Activated naive CD4-positive, alpha-beta T cell treated with anti-CD3 and anti-CD28 coated beads, Interleukin-2, amount 50 U/mL, for 24 hours (primary cell): Measurements from ENCODE around the gene LHFPL3.
"Not testable (repeated sequence)": the region's sequence is repeated elsewhere in the genome, so short reads cannot be mapped to it uniquely, and the experiment has no call there.

Experiments
- H3K27ac Mint-ChIP-seq: one replicate; pipeline ENCODE4 v1.8.0; 2021; ENCODE audit warnings: mild to moderate bottlenecking, mixed read lengths
- H3K27me3 Mint-ChIP-seq: one replicate; pipeline ENCODE4 v1.8.0; 2021; ENCODE audit warnings: mixed read lengths
- H3K36me3 Mint-ChIP-seq: one replicate; pipeline ENCODE4 v1.8.0; 2021; ENCODE audit warnings: mixed read lengths
- H3K4me1 Mint-ChIP-seq: one replicate; pipeline ENCODE4 v1.8.0; 2021; ENCODE audit warnings: mixed read lengths
- H3K4me3 Mint-ChIP-seq: one replicate; pipeline ENCODE4 v1.8.0; 2021; ENCODE audit warnings: mild to moderate bottlenecking, mixed read lengths
- H3K9me3 Mint-ChIP-seq: one replicate; pipeline ENCODE4 v1.8.0; 2021; ENCODE audit warnings: mixed read lengths

The LHFPL3 gene

GRCh38 chr7:104900525-104901239, 572.3 kb downstream of the LHFPL3 start:
- Mint-ChIP-seq H3K4me3 (no peak overlapping the region), H3K9me3 (no peaks in the 10 kb centered on the region), H3K4me1 (peaks cover 6% of the 10 kb centered on the region), H3K27ac (no peak overlapping the region), H3K27me3 (peaks cover 4% of the 10 kb centered on the region), H3K36me3 (no peaks in the 10 kb centered on the region)

DNA sequence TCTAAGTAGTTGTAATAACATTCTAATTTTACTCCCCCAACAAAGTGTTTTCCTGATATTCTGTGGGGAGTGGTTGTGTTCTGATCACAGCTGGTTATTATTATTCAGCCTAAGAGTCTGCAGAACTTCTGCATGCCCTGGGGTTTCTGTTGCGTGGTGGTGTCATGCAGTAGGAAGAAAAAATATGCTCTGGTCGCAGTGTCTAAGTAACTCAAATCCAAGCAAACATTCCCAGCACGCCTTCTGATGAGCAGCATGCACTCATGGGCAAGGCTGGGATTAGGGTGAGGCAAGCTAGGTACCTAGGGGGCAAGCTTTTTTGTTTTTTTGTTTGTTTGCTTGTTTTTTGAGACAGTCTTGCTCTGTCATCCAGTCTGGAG, 572.8 kb downstream of the LHFPL3 start:
- H3K27ac Mint-ChIP-seq: no peak overlapping the region
- no peaks in the 10 kb centered on the region for H3K36me3 Mint-ChIP-seq
- peaks cover 5% of the 10 kb centered on the region for H3K27me3 Mint-ChIP-seq
- no peak overlapping the region for H3K4me3 Mint-ChIP-seq
- H3K9me3 Mint-ChIP-seq: no peaks in the 10 kb centered on the region
- peaks cover 6% of the 10 kb centered on the region for H3K4me1 Mint-ChIP-seq

DNA sequence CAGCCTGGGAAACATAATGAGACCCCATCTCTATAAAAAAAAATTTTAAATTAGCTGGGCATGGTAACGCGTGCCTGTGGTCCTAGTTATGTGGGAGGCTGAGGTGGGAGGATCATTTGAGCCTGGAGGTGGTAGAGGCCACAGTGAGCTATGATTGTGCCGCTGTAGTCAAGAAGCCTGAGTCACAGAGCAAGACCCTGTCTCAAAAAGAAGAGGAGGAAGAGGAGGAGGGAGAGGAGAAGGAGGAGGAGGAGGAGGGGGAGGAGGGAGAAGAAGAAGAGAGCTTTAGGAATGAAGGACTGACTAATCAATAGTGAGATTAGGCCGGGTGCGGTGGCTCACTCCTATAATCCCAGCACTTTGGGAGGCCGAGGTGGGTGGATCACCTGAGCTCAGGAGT, 573.8 kb downstream of the LHFPL3 start:
- no peaks in the 10 kb centered on the region for H3K9me3 Mint-ChIP-seq
- no peak overlapping the region for H3K27ac Mint-ChIP-seq
- no peaks in the 10 kb centered on the region for H3K36me3 Mint-ChIP-seq
- H3K27me3 Mint-ChIP-seq: peaks cover 5% of the 10 kb centered on the region
- H3K4me1 Mint-ChIP-seq: peaks cover 4% of the 10 kb centered on the region
- no peak overlapping the region for H3K4me3 Mint-ChIP-seq

GRCh38 chr7:104903044-104903443, 574.6 kb downstream of the LHFPL3 start:
- Mint-ChIP-seq H3K27me3 (peaks cover 7% of the 10 kb centered on the region), H3K4me1 (no peaks in the 10 kb centered on the region), H3K4me3 (no peak overlapping the region), H3K36me3 (no peaks in the 10 kb centered on the region), H3K27ac (no peak overlapping the region), H3K9me3 (no peaks in the 10 kb centered on the region)

DNA sequence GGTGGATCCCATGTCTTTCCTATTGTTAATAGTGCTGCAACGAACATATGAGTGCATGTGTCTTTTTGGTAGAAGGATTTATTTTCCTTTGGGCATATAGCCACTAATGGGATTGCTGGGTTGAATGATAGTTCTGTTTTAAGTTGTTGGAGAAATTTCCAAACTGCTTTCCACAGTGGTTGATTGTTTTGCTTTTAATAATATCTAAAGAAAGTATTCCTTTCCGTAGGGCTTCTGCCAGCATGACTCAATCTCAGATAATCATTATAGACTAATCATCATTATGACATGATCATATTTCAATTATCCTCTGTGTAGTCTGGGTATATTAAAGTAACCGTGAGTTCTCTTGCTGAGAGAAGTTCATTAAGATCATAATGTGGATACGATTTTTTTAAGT, 575.4 kb downstream of the LHFPL3 start:
- H3K4me1 Mint-ChIP-seq: no peaks in the 10 kb centered on the region
- no peaks in the 10 kb centered on the region for H3K9me3 Mint-ChIP-seq
- peaks cover 7% of the 10 kb centered on the region for H3K27me3 Mint-ChIP-seq
- H3K4me3 Mint-ChIP-seq: no peak overlapping the region
- H3K36me3 Mint-ChIP-seq: no peaks in the 10 kb centered on the region
- no peak overlapping the region for H3K27ac Mint-ChIP-seq

- Mint-ChIP-seq H3K4me3 (no peak overlapping the region), H3K27ac (no peak overlapping the region), H3K4me1 (no peaks in the 10 kb centered on the region), H3K9me3 (no peaks in the 10 kb centered on the region), H3K36me3 (no peaks in the 10 kb centered on the region), H3K27me3 (peaks cover 7% of the 10 kb centered on the region)
Observed at GRCh38 chr7:104906032-104906431, 577.6 kb downstream of the LHFPL3 start.

- no peak overlapping the region for H3K27ac Mint-ChIP-seq
- no peaks in the 10 kb centered on the region for H3K36me3 Mint-ChIP-seq
- no peaks in the 10 kb centered on the region for H3K4me1 Mint-ChIP-seq
- peaks cover 7% of the 10 kb centered on the region for H3K27me3 Mint-ChIP-seq
- no peaks in the 10 kb centered on the region for H3K9me3 Mint-ChIP-seq
- no peak overlapping the region for H3K4me3 Mint-ChIP-seq
Observed at GRCh38 chr7:104906556-104906955, 578.2 kb downstream of the LHFPL3 start.

DNA sequence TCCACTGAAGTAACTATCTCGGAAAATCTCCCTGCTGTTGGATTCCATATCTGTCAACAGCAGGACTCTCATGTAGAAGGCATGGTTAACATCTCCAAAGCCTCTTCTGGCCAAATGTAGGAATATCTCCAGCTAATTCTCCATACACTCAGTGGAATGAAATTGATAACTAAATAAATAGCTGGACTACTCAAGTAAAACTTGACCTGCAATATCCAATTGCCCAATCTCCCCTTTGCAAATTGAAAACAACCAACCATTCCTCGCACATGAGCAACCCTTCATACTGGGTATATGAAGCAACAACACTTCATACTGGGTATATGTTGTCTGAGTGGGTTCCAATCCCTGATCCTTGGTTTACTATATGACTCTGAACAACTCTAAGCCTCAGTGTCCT, 580.2 kb downstream of the LHFPL3 start:
- Mint-ChIP-seq H3K27ac (no peak overlapping the region), H3K27me3 (peaks cover 5% of the 10 kb centered on the region), H3K4me3 (no peak overlapping the region), H3K9me3 (no peaks in the 10 kb centered on the region), H3K36me3 (no peaks in the 10 kb centered on the region), H3K4me1 (no peaks in the 10 kb centered on the region)

GRCh38 chr7:104909096-104909495, 580.7 kb downstream of the LHFPL3 start:
- H3K4me3 Mint-ChIP-seq: no peak overlapping the region
- H3K4me1 Mint-ChIP-seq: no peaks in the 10 kb centered on the region

DNA sequence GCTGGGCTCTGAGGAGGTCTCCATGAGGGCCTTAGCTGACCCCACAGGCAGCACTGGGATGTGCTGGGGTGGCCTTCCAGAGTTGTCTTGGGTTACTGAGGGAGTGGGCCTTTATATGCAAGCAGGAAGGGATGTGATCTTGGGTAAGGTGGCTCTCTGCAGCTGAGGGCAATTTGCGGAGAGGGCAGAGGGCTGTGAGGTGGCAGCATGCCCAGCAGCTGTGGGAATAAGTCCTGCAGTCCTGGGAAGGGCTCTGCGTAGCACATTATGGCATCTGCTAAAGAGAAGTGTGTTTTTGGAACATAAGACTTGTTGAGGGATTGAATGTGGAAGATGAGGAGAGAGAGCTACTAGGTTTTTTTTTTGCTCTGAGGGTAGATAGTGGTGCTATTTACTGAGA, 586.0 kb downstream of the LHFPL3 start:
- Mint-ChIP-seq H3K4me1 (peaks cover 3% of the 10 kb centered on the region), H3K9me3 (no peaks in the 10 kb centered on the region), H3K36me3 (no peaks in the 10 kb centered on the region), H3K27me3 (no peaks in the 10 kb centered on the region), H3K27ac (no peak overlapping the region), H3K4me3 (no peak overlapping the region)

More at GRCh38 chr7:104909096-104909495, 580.7 kb downstream of the LHFPL3 start:
- Mint-ChIP-seq H3K27ac (no peak overlapping the region), H3K9me3 (no peaks in the 10 kb centered on the region), H3K27me3 (peaks cover 3% of the 10 kb centered on the region), H3K36me3 (no peaks in the 10 kb centered on the region)

DNA sequence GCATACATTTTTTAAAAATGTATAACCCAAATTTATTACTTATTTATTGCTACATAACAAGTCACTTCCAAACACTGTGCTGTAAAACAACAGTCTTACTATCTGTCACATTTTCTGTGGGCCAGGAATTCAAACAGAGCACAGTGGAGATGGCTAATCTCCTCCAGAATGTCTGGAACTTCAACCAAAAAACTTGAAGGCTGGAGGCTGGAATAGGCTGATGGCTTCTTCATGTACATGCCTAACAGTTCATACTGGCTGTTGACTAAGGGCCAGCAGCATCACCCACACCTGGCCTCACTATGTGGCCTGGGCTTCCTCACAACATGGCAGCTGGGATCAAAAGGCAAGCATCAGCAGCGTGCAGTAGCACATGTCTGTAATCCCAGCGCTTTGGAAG, 593.2 kb downstream of the LHFPL3 start:
- Mint-ChIP-seq H3K4me1 (peaks cover 7% of the 10 kb centered on the region), H3K36me3 (no peaks in the 10 kb centered on the region), H3K4me3 (no peak overlapping the region), H3K27ac (no peak overlapping the region), H3K9me3 (no peaks in the 10 kb centered on the region), H3K27me3 (no peaks in the 10 kb centered on the region)

DNA sequence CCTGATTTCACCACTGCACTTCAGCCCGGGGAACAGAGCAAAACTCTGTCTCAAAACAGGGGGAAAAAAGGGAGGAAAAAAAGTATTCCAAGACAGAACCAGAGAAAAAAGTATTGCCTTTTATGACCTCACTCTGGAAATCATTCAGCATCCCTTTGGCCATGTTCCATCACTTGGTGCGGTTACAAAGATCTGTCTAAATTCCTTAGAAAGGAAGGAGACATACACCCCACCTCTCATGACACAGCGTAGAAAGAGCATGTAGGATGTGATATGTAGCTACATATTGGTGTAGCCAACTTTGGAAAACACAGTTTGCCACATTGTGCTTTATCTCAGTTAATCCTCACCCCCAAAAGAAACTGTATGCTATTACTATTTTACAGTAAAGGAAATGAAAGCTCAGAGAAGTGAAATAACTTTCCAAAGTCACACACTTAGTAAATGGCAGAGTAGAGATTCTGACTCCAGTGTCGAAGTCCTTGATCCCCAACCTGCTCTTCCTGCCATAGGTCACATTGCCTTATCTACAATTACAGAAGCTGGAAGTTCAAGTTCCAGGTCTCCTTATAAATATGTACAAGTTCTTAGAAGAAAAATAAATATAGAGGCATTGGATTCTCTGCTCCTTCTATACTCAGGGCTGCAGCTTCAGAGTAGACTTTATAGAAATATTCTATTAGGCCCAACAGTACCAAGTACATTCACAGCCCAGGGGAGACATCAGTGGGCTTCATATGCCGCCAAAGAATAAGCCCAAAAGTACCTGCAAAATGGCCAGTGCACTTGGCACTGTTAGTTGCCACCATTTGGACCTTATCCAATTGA, 594.0 kb downstream of the LHFPL3 start:
- H3K27me3 Mint-ChIP-seq: no peaks in the 10 kb centered on the region
- no peak overlapping the region for H3K4me3 Mint-ChIP-seq
- H3K27ac Mint-ChIP-seq: no peak overlapping the region
- peaks cover 7% of the 10 kb centered on the region for H3K4me1 Mint-ChIP-seq
- no peaks in the 10 kb centered on the region for H3K9me3 Mint-ChIP-seq
- no peaks in the 10 kb centered on the region for H3K36me3 Mint-ChIP-seq

DNA sequence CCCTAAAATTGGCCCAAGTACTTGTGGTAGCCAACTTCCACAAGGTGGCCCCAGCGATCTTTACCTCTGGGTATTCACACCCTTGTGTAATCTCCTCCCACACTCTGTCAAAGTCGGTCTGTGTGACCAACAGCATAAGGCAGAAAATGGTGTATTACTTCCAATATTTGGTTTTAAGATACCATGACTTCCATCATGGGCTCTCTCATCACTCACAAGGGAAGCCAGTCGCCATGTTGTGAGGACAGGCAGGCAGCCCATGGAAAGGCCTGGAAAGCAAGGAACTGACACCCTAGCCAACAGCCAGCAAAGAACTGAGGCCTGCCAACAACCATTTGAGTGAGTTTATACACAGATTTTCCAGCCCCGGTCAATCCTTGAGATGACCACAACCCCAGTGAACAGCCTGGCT, 594.6 kb downstream of the LHFPL3 start:
- Mint-ChIP-seq H3K4me3 (no peak overlapping the region), H3K27ac (no peak overlapping the region), H3K27me3 (no peaks in the 10 kb centered on the region), H3K36me3 (no peaks in the 10 kb centered on the region), H3K9me3 (no peaks in the 10 kb centered on the region), H3K4me1 (peaks cover 7% of the 10 kb centered on the region)

DNA sequence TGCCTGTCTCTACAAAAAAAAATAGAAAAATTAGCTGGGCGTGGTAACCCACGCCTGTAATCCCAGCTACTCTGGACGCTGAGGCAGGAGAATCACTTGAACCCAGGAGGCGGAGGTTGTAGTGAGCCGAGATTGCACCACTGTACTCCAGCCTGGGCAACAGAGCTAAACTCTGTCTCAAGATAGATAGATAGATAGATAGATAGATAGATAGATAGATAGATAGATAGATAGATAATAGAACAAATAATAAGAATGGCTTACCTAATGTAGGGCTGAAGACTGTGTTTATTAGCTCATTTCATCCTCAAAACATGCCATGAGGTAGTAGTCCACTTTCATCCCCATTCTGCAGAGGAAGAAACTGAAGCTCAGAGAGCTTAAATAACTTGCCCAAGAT, 597.8 kb downstream of the LHFPL3 start:
- not testable (repeated sequence) for H3K36me3 Mint-ChIP-seq

GRCh38 chr7:104926601-104927041, 598.2 kb downstream of the LHFPL3 start:
- H3K9me3 Mint-ChIP-seq: no peaks in the 10 kb centered on the region
- H3K4me1 Mint-ChIP-seq: peaks cover 5% of the 10 kb centered on the region
- no peak overlapping the region for H3K4me3 Mint-ChIP-seq
- H3K36me3 Mint-ChIP-seq: no peaks in the 10 kb centered on the region
- no peaks in the 10 kb centered on the region for H3K27me3 Mint-ChIP-seq
- no peak overlapping the region for H3K27ac Mint-ChIP-seq

More for the DNA sequence above, 597.8 kb downstream of the LHFPL3 start:
- not testable (repeated sequence) for H3K27ac Mint-ChIP-seq, H3K27me3 Mint-ChIP-seq, H3K9me3 Mint-ChIP-seq, H3K4me3 Mint-ChIP-seq, H3K4me1 Mint-ChIP-seq

GRCh38 chr7:104927055-104927454, 598.7 kb downstream of the LHFPL3 start:
- Mint-ChIP-seq H3K9me3 (no peaks in the 10 kb centered on the region), H3K36me3 (no peaks in the 10 kb centered on the region), H3K27me3 (no peaks in the 10 kb centered on the region), H3K4me1 (peaks cover 5% of the 10 kb centered on the region), H3K4me3 (no peak overlapping the region), H3K27ac (no peak overlapping the region)
